Subcutaneous abdominal adipose tissue (tissue), 5 donors: ENCODE measurements around the gene FAM120C.

Source experiments
- H3K27ac ChIP-seq: one replicate; pipeline ENCODE4 v1.7.0; 2013; ENCODE audit warnings: low read depth, mild to moderate bottlenecking, inconsistent platforms, low read length, moderate library complexity
- H3K27me3 ChIP-seq, 5 donors: one replicate each; pipeline ENCODE4 v1.7.0; 2013; ENCODE audit warnings: low read length in 5 of 5, inconsistent platforms in 1 of 5; ENCODE audit not compliant: control insufficient read depth in 5 of 5, insufficient read depth in 4 of 5
- H3K36me3 ChIP-seq, 5 donors: one replicate each; pipeline ENCODE4 v1.7.0; 2013; ENCODE audit warnings: low read length in 5 of 5; ENCODE audit not compliant: control insufficient read depth in 5 of 5, insufficient read depth in 5 of 5
- H3K4me1 ChIP-seq, 5 donors: one replicate each; pipeline ENCODE4 v1.7.0; 2013; ENCODE audit warnings: low read length in 5 of 5, mild to moderate bottlenecking in 3 of 5, moderate library complexity in 1 of 5; ENCODE audit not compliant: control insufficient read depth in 5 of 5, insufficient read depth in 5 of 5
- H3K4me3 ChIP-seq, 5 donors: one replicate each; pipeline ENCODE4 v1.7.0; 2013; ENCODE audit warnings: low read length in 5 of 5, low read depth in 1 of 5
- H3K9ac ChIP-seq, 5 donors: one replicate each; pipeline ENCODE4 v1.7.0; 2013; ENCODE audit warnings: low read length in 5 of 5, mild to moderate bottlenecking in 4 of 5, moderate library complexity in 3 of 5
- H3K9me3 ChIP-seq, 5 donors: one replicate each; pipeline ENCODE4 v1.7.0; 2013; ENCODE audit warnings: low read length in 5 of 5; ENCODE audit not compliant: control insufficient read depth in 5 of 5
- donor health status: healthy.
- donor health status: healthy.
- donor health status: healthy.
- donor health status: healthy.
- donor health status: healthy.

The FAM120C gene

DNA sequence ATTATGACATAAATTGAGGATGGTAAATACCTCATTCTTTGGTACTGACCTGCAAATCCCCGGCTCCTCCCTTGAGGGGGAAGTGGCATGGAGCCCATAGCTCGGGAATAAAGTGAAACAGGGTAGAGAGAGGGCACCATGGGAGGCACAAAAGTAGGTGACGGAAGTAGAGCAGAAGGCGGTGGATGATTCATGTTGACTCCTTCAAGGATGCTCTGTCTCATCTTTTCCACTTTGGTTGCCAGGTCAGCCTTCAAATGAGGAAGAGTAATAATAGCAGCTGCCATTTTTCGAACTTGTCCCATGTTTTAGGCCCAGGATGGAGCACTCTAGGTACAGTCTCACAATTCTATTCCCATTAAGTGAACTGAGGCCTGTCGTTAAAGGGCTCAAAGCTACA lies 97.4 kb downstream of the FAM120C start:
- Histone ChIP-seq H3K9me3 (no peaks in the 10 kb centered on the region), H3K36me3 (peaks cover 5 to 21% (median 13%) of the 10 kb centered on the region in 5 donors), H3K4me3 (no peak overlapping the region), H3K9ac (no peak overlapping the region), H3K27me3 (peaks cover 0 to 2% (median 0%) of the 10 kb centered on the region in 5 donors), H3K27ac (no peak overlapping the region), H3K4me1 (peaks cover 0 to 5% (median 0%) of the 10 kb centered on the region in 5 donors)

GRCh38 chrX:54076903-54077302 lies 106.2 kb downstream of the FAM120C start:
- Histone ChIP-seq H3K9ac (no peak overlapping the region), H3K36me3 (peaks cover 8 to 26% (median 13%) of the 10 kb centered on the region in 5 donors), H3K4me3 (no peak overlapping the region), H3K4me1 (no peaks in the 10 kb centered on the region), H3K9me3 (no peaks in the 10 kb centered on the region), H3K27ac (no peak overlapping the region), H3K27me3 (peaks cover 0 to 4% (median 0%) of the 10 kb centered on the region in 5 donors)

DNA sequence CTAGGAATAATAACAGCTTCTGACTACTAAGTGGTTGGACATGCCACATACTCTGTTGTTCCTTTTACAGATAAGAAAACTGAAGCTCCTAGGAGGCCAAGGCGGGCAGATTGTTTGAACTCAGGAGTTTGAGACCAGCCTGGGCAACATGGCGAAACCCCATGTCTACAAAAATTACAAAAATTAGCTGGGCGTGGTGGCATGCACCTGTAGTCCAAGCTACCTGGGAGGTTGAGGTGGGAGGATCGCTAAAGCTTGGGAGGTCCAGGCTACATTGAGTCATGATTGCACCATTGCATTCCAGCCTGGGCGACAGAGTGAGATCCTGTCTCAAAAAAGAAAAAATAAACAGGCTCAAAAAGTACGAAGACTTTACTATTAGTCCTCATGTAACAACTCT lies 108.2 kb downstream of the FAM120C start:
- Histone ChIP-seq H3K27me3 (peaks cover 0 to 4% (median 0%) of the 10 kb centered on the region in 5 donors), H3K4me1 (no peaks in the 10 kb centered on the region), H3K36me3 (peaks cover 5 to 16% (median 14%) of the 10 kb centered on the region in 5 donors), H3K27ac (no peak overlapping the region), H3K9ac (no peak overlapping the region), H3K4me3 (no peak overlapping the region), H3K9me3 (no peaks in the 10 kb centered on the region)

- no peaks in the 10 kb centered on the region for H3K9me3 ChIP-seq
- no peak overlapping the region for H3K9ac ChIP-seq
- H3K27ac ChIP-seq = no peak overlapping the region
- H3K27me3 ChIP-seq = peaks cover 0 to 3% (median 0%) of the 10 kb centered on the region in 5 donors
- peaks cover 0 to 11% (median 4%) of the 10 kb centered on the region in 5 donors for H3K36me3 ChIP-seq
- no peak overlapping the region for H3K4me3 ChIP-seq
- H3K4me1 ChIP-seq = no peaks in the 10 kb centered on the region
Measured at GRCh38 chrX:54067766-54068165, 115.3 kb downstream of the FAM120C start.

GRCh38 chrX:54066841-54067240 lies 116.2 kb downstream of the FAM120C start:
- H3K4me3 ChIP-seq = no peak overlapping the region
- H3K4me1 ChIP-seq = no peaks in the 10 kb centered on the region
- no peak overlapping the region for H3K9ac ChIP-seq

GRCh38 chrX:54064564-54064963 lies 118.5 kb downstream of the FAM120C start:
- H3K36me3 ChIP-seq = peaks cover 0 to 5% (median 0%) of the 10 kb centered on the region in 5 donors
- H3K27me3 ChIP-seq = no peaks in the 10 kb centered on the region
- no peaks in the 10 kb centered on the region for H3K9me3 ChIP-seq
- H3K4me1 ChIP-seq = no peaks in the 10 kb centered on the region
- no peak overlapping the region for H3K27ac ChIP-seq
- no peak overlapping the region for H3K4me3 ChIP-seq
- no peak overlapping the region for H3K9ac ChIP-seq

More at GRCh38 chrX:54066841-54067240, 116.2 kb downstream of the FAM120C start:
- Histone ChIP-seq H3K27me3 (peaks cover 0 to 3% (median 0%) of the 10 kb centered on the region in 5 donors), H3K9me3 (no peaks in the 10 kb centered on the region), H3K36me3 (peaks cover 0 to 7% (median 3%) of the 10 kb centered on the region in 5 donors), H3K27ac (no peak overlapping the region)

GRCh38 chrX:54063361-54063760 lies 119.7 kb downstream of the FAM120C start:
- H3K27me3 ChIP-seq = no peaks in the 10 kb centered on the region
- H3K9me3 ChIP-seq = no peaks in the 10 kb centered on the region
- H3K4me1 ChIP-seq = no peaks in the 10 kb centered on the region
- H3K4me3 ChIP-seq = no peak overlapping the region
- H3K27ac ChIP-seq = no peak overlapping the region
- H3K9ac ChIP-seq = no peak overlapping the region
- peaks cover 0 to 5% (median 0%) of the 10 kb centered on the region in 5 donors for H3K36me3 ChIP-seq

GRCh38 chrX:54049801-54050200 lies 133.3 kb downstream of the FAM120C start:
- H3K27ac ChIP-seq = no peak overlapping the region
- H3K9me3 ChIP-seq = no peaks in the 10 kb centered on the region
- H3K27me3 ChIP-seq = peaks cover 0 to 3% (median 0%) of the 10 kb centered on the region in 5 donors
- no peaks in the 10 kb centered on the region for H3K36me3 ChIP-seq
- no peak overlapping the region for H3K4me3 ChIP-seq
- H3K9ac ChIP-seq = peak overlapping the region in 1 of 5 donors; percentile 17
- peaks cover 2 to 15% (median 6%) of the 10 kb centered on the region in 5 donors for H3K4me1 ChIP-seq

- Histone ChIP-seq H3K4me3 (no peak overlapping the region), H3K9me3 (peaks cover 0 to 3% (median 0%) of the 10 kb centered on the region in 5 donors), H3K9ac (no peak overlapping the region), H3K4me1 (peaks cover 3 to 15% (median 8%) of the 10 kb centered on the region in 5 donors), H3K36me3 (no peaks in the 10 kb centered on the region), H3K27me3 (peaks cover 0 to 3% (median 0%) of the 10 kb centered on the region in 5 donors), H3K27ac (no peak overlapping the region)
Measured at GRCh38 chrX:54048412-54048811, 134.6 kb downstream of the FAM120C start.

DNA sequence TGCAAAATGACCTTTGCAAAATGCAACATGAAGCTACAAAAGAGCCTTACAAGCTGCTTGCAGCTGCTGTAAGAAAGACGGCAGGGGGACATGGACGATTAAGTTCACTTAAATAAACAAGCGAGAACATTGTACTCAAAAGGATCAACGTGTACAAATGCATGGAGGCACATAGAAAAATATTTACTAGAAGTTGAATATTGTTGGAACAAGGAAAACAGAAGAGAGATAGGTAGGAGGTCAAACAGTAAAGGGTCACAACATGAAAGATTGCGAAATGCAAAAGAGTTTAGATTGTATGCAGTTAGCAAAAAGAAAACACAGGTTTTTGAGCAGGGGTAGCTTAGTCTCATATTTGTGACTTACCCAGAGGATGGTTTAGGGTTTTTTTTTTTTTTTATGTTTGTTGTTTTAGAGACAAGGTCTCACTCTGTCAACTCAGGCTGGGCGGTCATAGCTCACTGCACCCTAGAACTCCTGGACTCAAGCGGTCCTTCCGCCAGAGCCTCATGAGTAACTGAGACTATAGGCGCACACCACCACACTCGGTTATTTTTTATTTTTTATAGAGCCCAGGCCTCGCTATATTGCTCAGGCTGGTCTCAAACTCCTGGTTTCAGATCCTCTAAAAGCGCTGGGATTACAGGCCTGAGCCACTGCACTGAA lies 137.4 kb downstream of the FAM120C start:
- H3K27ac ChIP-seq = peak overlapping the region; percentile 91
- no peak overlapping the region for H3K9ac ChIP-seq

More for the DNA sequence above, 137.4 kb downstream of the FAM120C start:
- H3K36me3 ChIP-seq = peaks cover 2 to 10% (median 5%) of the 10 kb centered on the region in 5 donors
- peak overlapping the region in 1 of 5 donors; percentile 69 for H3K4me3 ChIP-seq
- peaks cover 3 to 21% (median 17%) of the 10 kb centered on the region in 5 donors for H3K4me1 ChIP-seq
- peaks cover 0 to 3% (median 0%) of the 10 kb centered on the region in 5 donors for H3K27me3 ChIP-seq
- H3K9me3 ChIP-seq = peaks cover 0 to 3% (median 0%) of the 10 kb centered on the region in 5 donors
